B cell (primary cell): ENCODE data around the gene MGARP.

Source experiments
- EZH2 ChIP-seq: IDR thresholded peaks from 2 replicates; pipeline ENCODE4 v1.6.1; 2012; ENCODE audit warnings: borderline replicate concordance, low read depth, mild to moderate bottlenecking, moderate library complexity, low read length; ENCODE audit not compliant: insufficient read depth, poor library complexity, severe bottlenecking
- TF ChIP-seq, protein P1 (sequence below): fragments of 200-600 bp; IDR thresholded peaks from one replicate; pipeline ENCODE4 v1.8.0; 2022; ENCODE audit warnings: antibody characterized with exemption, mild to moderate bottlenecking

DNA sequence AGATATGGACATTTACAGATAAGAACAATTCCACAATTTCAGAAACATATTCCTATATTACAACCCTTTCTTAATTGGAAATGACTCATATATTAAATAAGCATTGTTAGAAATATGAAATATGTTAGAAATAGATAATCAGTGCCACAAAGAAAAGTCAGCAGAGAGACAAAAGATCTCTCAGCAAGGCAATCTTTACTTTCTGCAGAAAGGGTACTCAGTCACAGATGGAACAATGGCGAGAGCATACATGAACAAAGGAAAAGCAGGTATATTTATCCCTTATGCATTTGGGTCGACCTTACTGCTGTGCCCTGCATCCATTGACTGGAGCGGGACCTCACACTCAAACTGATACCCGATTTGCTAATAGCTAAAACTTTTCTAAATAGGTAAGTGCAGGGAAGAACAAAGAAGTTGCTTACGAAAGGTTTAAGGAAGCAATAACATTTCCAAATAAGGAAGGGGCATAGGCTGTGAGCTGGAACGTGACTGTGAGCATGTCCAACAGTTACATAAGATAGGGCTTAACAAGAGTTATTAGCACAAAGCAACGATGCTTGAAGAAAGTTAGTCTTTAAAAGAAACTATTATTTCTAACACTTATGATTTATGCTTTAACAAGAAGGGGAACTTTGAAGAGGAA, 40.8 kb downstream of the MGARP start:
- TF ChIP-seq, protein P1, sequence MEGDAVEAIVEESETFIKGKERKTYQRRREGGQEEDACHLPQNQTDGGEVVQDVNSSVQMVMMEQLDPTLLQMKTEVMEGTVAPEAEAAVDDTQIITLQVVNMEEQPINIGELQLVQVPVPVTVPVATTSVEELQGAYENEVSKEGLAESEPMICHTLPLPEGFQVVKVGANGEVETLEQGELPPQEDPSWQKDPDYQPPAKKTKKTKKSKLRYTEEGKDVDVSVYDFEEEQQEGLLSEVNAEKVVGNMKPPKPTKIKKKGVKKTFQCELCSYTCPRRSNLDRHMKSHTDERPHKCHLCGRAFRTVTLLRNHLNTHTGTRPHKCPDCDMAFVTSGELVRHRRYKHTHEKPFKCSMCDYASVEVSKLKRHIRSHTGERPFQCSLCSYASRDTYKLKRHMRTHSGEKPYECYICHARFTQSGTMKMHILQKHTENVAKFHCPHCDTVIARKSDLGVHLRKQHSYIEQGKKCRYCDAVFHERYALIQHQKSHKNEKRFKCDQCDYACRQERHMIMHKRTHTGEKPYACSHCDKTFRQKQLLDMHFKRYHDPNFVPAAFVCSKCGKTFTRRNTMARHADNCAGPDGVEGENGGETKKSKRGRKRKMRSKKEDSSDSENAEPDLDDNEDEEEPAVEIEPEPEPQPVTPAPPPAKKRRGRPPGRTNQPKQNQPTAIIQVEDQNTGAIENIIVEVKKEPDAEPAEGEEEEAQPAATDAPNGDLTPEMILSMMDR: no peak
- TF ChIP-seq EZH2: no peak
